Liver (tissue), 9 donors: ENCODE data around the gene BMAL1. TPM values are rescaled to one million over a fixed set of nuclear protein-coding genes. Genes with fewer than 3 reads are reported as not detected.

Source experiments
- DNase-seq: peaks from one replicate; pipeline ENCODE4 v3.0.0-alpha.2; 2017; ENCODE audit warnings: low spot score
- H3K27ac ChIP-seq, 2 donors: one replicate each; pipeline ENCODE4 v1.7.0; 2013; ENCODE audit warnings: inconsistent platforms in 2 of 2, low read length in 2 of 2, control low read depth in 1 of 2, low read depth in 1 of 2, mild to moderate bottlenecking in 1 of 2
- H3K27me3 ChIP-seq, 4 donors: one replicate each; pipeline versions ENCODE4 v1.6.1 to v1.7.0; 2013; ENCODE audit warnings: low read length in 3 of 4, inconsistent platforms in 1 of 4, mild to moderate bottlenecking in 1 of 4, moderate library complexity in 1 of 4; ENCODE audit not compliant: control insufficient read depth in 4 of 4, insufficient read depth in 4 of 4
- H3K36me3 ChIP-seq, 4 donors: one replicate each; pipeline versions ENCODE4 v1.6.1 to v1.7.0; 2013; ENCODE audit warnings: low read length in 3 of 4, mild to moderate bottlenecking in 3 of 4, low read depth in 1 of 4, moderate library complexity in 1 of 4; ENCODE audit not compliant: control insufficient read depth in 4 of 4, insufficient read depth in 3 of 4
- H3K4me1 ChIP-seq, 4 donors: one replicate each; pipeline versions ENCODE4 v1.6.1 to v1.7.0; 2013; ENCODE audit warnings: low read length in 3 of 4, mild to moderate bottlenecking in 3 of 4, moderate library complexity in 1 of 4; ENCODE audit not compliant: control insufficient read depth in 4 of 4, insufficient read depth in 4 of 4
- H3K4me3 ChIP-seq, 3 donors: one replicate each; pipeline versions ENCODE4 v1.6.1 to v1.7.0; 2013; ENCODE audit warnings: low read length in 3 of 3, control low read depth in 1 of 3, low read depth in 1 of 3, mild to moderate bottlenecking in 1 of 3
- H3K9ac ChIP-seq, 2 donors: one replicate each; pipeline ENCODE4 v1.7.0; 2013; ENCODE audit warnings: low read length in 2 of 2, mild to moderate bottlenecking in 2 of 2, moderate library complexity in 2 of 2, control low read depth in 1 of 2, low read depth in 1 of 2
- H3K9me3 ChIP-seq, 4 donors: one replicate each; pipeline versions ENCODE4 v1.6.1 to v1.7.0; 2013; ENCODE audit warnings: low read length in 3 of 4; ENCODE audit not compliant: control insufficient read depth in 4 of 4
- CTCF ChIP-seq: fragments of 150-350 bp; IDR thresholded peaks from 2 replicates; pipeline ENCODE4 v1.5.1; 2017; ENCODE audit warnings: improper control_type of control experiment, low read depth, low read length; ENCODE audit not compliant: missing input control
- EGR1 ChIP-seq, 2 donors: IDR thresholded peaks; 2 replicates each; pipeline ENCODE4 v1.6.1; 2016 to 2018; ENCODE audit warnings: antibody characterized with exemption in 2 of 2, low read depth in 2 of 2
- FOXA1 ChIP-seq: IDR thresholded peaks from 2 replicates; pipeline ENCODE4 v1.6.1; 2016; ENCODE audit warnings: antibody characterized with exemption
- FOXA2 ChIP-seq: IDR thresholded peaks from 2 replicates; pipeline ENCODE4 v1.6.1; 2016; ENCODE audit warnings: antibody characterized with exemption
- GABPA ChIP-seq, 2 donors: IDR thresholded peaks in 1 of 2; conservative IDR thresholded peaks in 1 of 2; 2 replicates each; pipeline ENCODE4 v1.6.1; 2016; ENCODE audit warnings: antibody characterized with exemption in 2 of 2, mild to moderate bottlenecking in 1 of 2, moderate library complexity in 1 of 2
- HNF4A ChIP-seq, 2 donors: conservative IDR thresholded peaks; 2 replicates each; pipeline ENCODE4 v1.6.1; 2016; ENCODE audit warnings: antibody characterized with exemption in 2 of 2, mild to moderate bottlenecking in 2 of 2
- HNF4G ChIP-seq: IDR thresholded peaks from 2 replicates; pipeline ENCODE4 v1.6.1; 2016; ENCODE audit warnings: antibody characterized with exemption
- JUND ChIP-seq, 2 donors: IDR thresholded peaks; 2 replicates each; pipeline ENCODE4 v1.6.1; 2016; ENCODE audit warnings: antibody characterized with exemption in 2 of 2
- NR2F2 ChIP-seq: IDR thresholded peaks from 2 replicates; pipeline ENCODE4 v1.6.1; 2016; ENCODE audit warnings: antibody characterized with exemption
- RAD21 ChIP-seq, 2 donors: IDR thresholded peaks; 2 replicates each; pipeline ENCODE4 v1.6.1; 2016; ENCODE audit warnings: antibody characterized with exemption in 2 of 2, mild to moderate bottlenecking in 2 of 2
- RXRA ChIP-seq, 2 donors: IDR thresholded peaks; 2 replicates each; pipeline ENCODE4 v1.6.1; 2017 to 2018; ENCODE audit warnings: antibody characterized with exemption in 2 of 2, mild to moderate bottlenecking in 1 of 2
- SP1 ChIP-seq: IDR thresholded peaks from 2 replicates; pipeline ENCODE4 v1.6.1; 2018; ENCODE audit warnings: antibody characterized with exemption, mild to moderate bottlenecking
- TAF1 ChIP-seq: conservative IDR thresholded peaks from 2 replicates; pipeline ENCODE4 v1.6.1; 2016; ENCODE audit warnings: antibody characterized with exemption, mild to moderate bottlenecking
- YY1 ChIP-seq: IDR thresholded peaks from 2 replicates; pipeline ENCODE4 v1.6.1; 2016; ENCODE audit warnings: antibody characterized with exemption, mild to moderate bottlenecking
- ZBTB33 ChIP-seq: IDR thresholded peaks from 2 replicates; pipeline ENCODE4 v1.6.1; 2016; ENCODE audit warnings: antibody characterized with exemption
- WGBS: extraction: QIAGEN DNeasy Blood & Tissue Kit; methylation state at CpG from one replicate; pipeline ENCODE4 v1.1.7; 2013; 5-methylcytosine and 5-hydroxymethylcytosine counted together
- polyA plus RNA-seq, 2 donors: library from polyadenylated mRNA; stranded (reverse) in 1 of 2; unstranded in 1 of 2; fragments of 200-250 nt in 1 of 2; fragments of >200 nt in 1 of 2; fragmentation: Nextera tagmentation in 1 of 2; extraction: Ambion mirVana in 1 of 2; gene quantifications; one replicate each; pipeline versions ENCODE4 v1.2.1 to v1.2.3, GENCODE V29; 2013 to 2015
- total RNA-seq, 2 donors: library from RNA; depleted of rRNA; stranded (reverse); fragments of >200 nt; gene quantifications; one replicate each; pipeline ENCODE4 v1.2.3, GENCODE V29; 2014
- TF ChIP-seq, protein P1 (sequence below): IDR thresholded peaks from 2 replicates; pipeline ENCODE4 v1.6.1; 2016; ENCODE audit warnings: antibody characterized with exemption
- TF ChIP-seq, protein P2 (sequence below): IDR thresholded peaks from 2 replicates; pipeline ENCODE4 v1.6.1; 2016; ENCODE audit warnings: antibody characterized with exemption
- TF ChIP-seq, protein P3 (sequence below): IDR thresholded peaks from 2 replicates; pipeline ENCODE4 v1.6.1; 2016; ENCODE audit warnings: antibody characterized with exemption, mild to moderate bottlenecking
- donor health status: healthy.
- donor health status: healthy.
- donor health status: healthy.
- donor health status: healthy.
- donor health status: healthy.

The BMAL1 gene
- total and polyA plus RNA-seq, 4 donors: 4.7 to 39.0 (median 15.0) TPM

GRCh38 chr11:13313005-13313819, 35.6 kb downstream of the BMAL1 start (continued):
- TF ChIP-seq ZBTB33 (no peak), CTCF (no peak), RXRA (IDR thresholded peaks at IDR 0.05) (no peak), EGR1 (IDR thresholded peaks at IDR 0.05; ENCODE audit: low read depth in 2 of 2) (no peak)

GRCh38 chr11:13314676-13315394, 37.2 kb downstream of the BMAL1 start:
- Histone ChIP-seq H3K27ac (no peak overlapping the region), H3K4me1 (peaks cover 18 to 56% (median 45%) of the 10 kb centered on the region in 4 donors), H3K36me3 (peaks cover 0 to 8% (median 2%) of the 10 kb centered on the region in 4 donors), H3K9me3 (no peaks in the 10 kb centered on the region), H3K9ac (no peak overlapping the region), H3K4me3 (no peak overlapping the region), H3K27me3 (no peaks in the 10 kb centered on the region)
- DNase-seq: no peak
- 88% methylated on average over 2 of the region's 2 CpGs for WGBS
- TF ChIP-seq FOXA1: no peak
- no peak for TF ChIP-seq YY1
- TF ChIP-seq HNF4G: no peak
- no peak for TF ChIP-seq RAD21 (IDR thresholded peaks at IDR 0.05)
- TF ChIP-seq, protein P1, sequence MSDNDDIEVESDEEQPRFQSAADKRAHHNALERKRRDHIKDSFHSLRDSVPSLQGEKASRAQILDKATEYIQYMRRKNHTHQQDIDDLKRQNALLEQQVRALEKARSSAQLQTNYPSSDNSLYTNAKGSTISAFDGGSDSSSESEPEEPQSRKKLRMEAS: no peak
- no peak for TF ChIP-seq GABPA (IDR thresholded peaks at IDR 0.05 in 1 of 2, conservative IDR thresholded peaks at IDR 0.05 in 1 of 2)
- no peak for TF ChIP-seq FOXA2
- no peak for TF ChIP-seq HNF4A (conservative IDR thresholded peaks at IDR 0.05)
- no peak for TF ChIP-seq EGR1 (IDR thresholded peaks at IDR 0.05; ENCODE audit: low read depth in 2 of 2)
- TF ChIP-seq CTCF: no peak
- no peak for TF ChIP-seq RXRA (IDR thresholded peaks at IDR 0.05)
- TF ChIP-seq NR2F2: no peak
- TF ChIP-seq, protein P2, sequence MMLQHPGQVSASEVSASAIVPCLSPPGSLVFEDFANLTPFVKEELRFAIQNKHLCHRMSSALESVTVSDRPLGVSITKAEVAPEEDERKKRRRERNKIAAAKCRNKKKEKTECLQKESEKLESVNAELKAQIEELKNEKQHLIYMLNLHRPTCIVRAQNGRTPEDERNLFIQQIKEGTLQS: no peak
- TF ChIP-seq JUND (IDR thresholded peaks at IDR 0.05): no peak
- no peak for TF ChIP-seq ZBTB33
- no peak for TF ChIP-seq SP1
- no peak for TF ChIP-seq TAF1
- TF ChIP-seq, protein P3, sequence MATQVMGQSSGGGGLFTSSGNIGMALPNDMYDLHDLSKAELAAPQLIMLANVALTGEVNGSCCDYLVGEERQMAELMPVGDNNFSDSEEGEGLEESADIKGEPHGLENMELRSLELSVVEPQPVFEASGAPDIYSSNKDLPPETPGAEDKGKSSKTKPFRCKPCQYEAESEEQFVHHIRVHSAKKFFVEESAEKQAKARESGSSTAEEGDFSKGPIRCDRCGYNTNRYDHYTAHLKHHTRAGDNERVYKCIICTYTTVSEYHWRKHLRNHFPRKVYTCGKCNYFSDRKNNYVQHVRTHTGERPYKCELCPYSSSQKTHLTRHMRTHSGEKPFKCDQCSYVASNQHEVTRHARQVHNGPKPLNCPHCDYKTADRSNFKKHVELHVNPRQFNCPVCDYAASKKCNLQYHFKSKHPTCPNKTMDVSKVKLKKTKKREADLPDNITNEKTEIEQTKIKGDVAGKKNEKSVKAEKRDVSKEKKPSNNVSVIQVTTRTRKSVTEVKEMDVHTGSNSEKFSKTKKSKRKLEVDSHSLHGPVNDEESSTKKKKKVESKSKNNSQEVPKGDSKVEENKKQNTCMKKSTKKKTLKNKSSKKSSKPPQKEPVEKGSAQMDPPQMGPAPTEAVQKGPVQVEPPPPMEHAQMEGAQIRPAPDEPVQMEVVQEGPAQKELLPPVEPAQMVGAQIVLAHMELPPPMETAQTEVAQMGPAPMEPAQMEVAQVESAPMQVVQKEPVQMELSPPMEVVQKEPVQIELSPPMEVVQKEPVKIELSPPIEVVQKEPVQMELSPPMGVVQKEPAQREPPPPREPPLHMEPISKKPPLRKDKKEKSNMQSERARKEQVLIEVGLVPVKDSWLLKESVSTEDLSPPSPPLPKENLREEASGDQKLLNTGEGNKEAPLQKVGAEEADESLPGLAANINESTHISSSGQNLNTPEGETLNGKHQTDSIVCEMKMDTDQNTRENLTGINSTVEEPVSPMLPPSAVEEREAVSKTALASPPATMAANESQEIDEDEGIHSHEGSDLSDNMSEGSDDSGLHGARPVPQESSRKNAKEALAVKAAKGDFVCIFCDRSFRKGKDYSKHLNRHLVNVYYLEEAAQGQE: no peak
